DND-41 (cell line): Measurements from ENCODE around the gene SYNPO.

Source experiments
- CTCF ChIP-seq: IDR thresholded peaks from 2 replicates; pipeline ENCODE4 v1.5.1; 2012; ENCODE audit warnings: borderline replicate concordance, low read length, moderate library complexity, mild to moderate bottlenecking; ENCODE audit not compliant: poor library complexity, severe bottlenecking; ENCODE audit errors: extremely low read depth
- EZH2 ChIP-seq: IDR thresholded peaks from 3 replicates; pipeline ENCODE4 v1.6.1; 2012; ENCODE audit warnings: borderline replicate concordance, low read depth, mild to moderate bottlenecking, moderate library complexity, low read length, inconsistent platforms; ENCODE audit not compliant: severe bottlenecking

GRCh38 chr5:150642991-150643710, 2.7 kb downstream of the SYNPO start:
- TF ChIP-seq CTCF (no peak), EZH2 (no peak)
